ENCODE results near the gene RTKN2.
"Not testable (repeated sequence)": the region's sequence is repeated elsewhere in the genome, so short reads cannot be mapped to it uniquely, and the experiment has no call there.

The RTKN2 gene

GRCh38 chr10:62250594-62251198, 17.9 kb downstream of the RTKN2 start:
- no peak for DNase-seq (ENCODE audit: low read depth in 1 of 2, low spot score in 1 of 2)
- TF ChIP-seq JUND (IDR thresholded peaks at IDR 0.05; ENCODE audit: low read depth) = no peak
- in situ Hi-C loops (cut with HindIII; ENCODE audit: low pct_unique_long_range_greater_than_20kb, low sequenced_read_pairs) = no loop called here

- no peak for DNase-seq (ENCODE audit: low read depth in 1 of 2, low spot score in 1 of 2)
- no peak for TF ChIP-seq JUND (IDR thresholded peaks at IDR 0.05; ENCODE audit: low read depth)
- in situ Hi-C loops (cut with HindIII; ENCODE audit: low pct_unique_long_range_greater_than_20kb, low sequenced_read_pairs) = no loop called here
These were observed 18.7 kb downstream of the RTKN2 start for GRCh38 chr10:62249957-62250356.

GRCh38 chr10:62248465-62248864, 20.2 kb downstream of the RTKN2 start:
- in situ Hi-C loops (cut with HindIII; ENCODE audit: low pct_unique_long_range_greater_than_20kb, low sequenced_read_pairs) = no loop called here
- no peak for DNase-seq (ENCODE audit: low read depth in 1 of 2, low spot score in 1 of 2)

GRCh38 chr10:62244785-62245467, 23.7 kb downstream of the RTKN2 start:
- peak; percentile 13 to 88 for DNase-seq (ENCODE audit: low read depth in 1 of 2, low spot score in 1 of 2)
- in situ Hi-C loops (cut with HindIII; ENCODE audit: low pct_unique_long_range_greater_than_20kb, low sequenced_read_pairs) = no loop called here
- TF ChIP-seq JUND (IDR thresholded peaks at IDR 0.05; ENCODE audit: low read depth) = 0 out of 2 replicates have a peak, but pooled peaks have one; percentile 6

More at GRCh38 chr10:62248465-62248864, 20.2 kb downstream of the RTKN2 start:
- no peak for TF ChIP-seq JUND (IDR thresholded peaks at IDR 0.05; ENCODE audit: low read depth)

DNA sequence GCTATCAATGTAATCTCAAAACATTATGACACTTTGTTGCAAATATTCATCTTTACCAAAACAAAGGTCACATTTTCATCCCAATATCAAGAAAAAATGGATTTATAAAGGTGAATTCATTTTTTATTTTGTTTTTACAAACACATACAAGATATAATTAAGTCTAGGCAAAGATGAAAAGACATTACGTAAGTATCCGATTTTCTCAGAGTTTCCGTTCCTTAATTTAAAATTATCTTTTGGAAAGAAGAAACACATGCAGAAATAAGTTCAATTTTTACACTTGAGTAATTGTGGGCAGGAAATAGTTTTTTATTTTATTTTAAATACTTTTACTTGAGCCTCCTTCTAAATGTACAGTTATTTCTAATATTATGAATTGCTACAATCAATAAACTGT, 24.6 kb downstream of the RTKN2 start:
- DNase-seq (ENCODE audit: low read depth in 1 of 2, low spot score in 1 of 2) = no peak
- in situ Hi-C loops (cut with HindIII; ENCODE audit: low pct_unique_long_range_greater_than_20kb, low sequenced_read_pairs) = no loop called here
- TF ChIP-seq JUND (IDR thresholded peaks at IDR 0.05; ENCODE audit: low read depth) = no peak

GRCh38 chr10:62243647-62243997, 25.0 kb downstream of the RTKN2 start:
- no peak for DNase-seq (ENCODE audit: low read depth in 1 of 2, low spot score in 1 of 2)
- in situ Hi-C loops (cut with HindIII; ENCODE audit: low pct_unique_long_range_greater_than_20kb, low sequenced_read_pairs) = no loop called here
- no peak for TF ChIP-seq JUND (IDR thresholded peaks at IDR 0.05; ENCODE audit: low read depth)

GRCh38 chr10:62242965-62243646, 25.5 kb downstream of the RTKN2 start:
- DNase-seq (ENCODE audit: low read depth in 1 of 2, low spot score in 1 of 2); in situ Hi-C loops (cut with HindIII; ENCODE audit: low pct_unique_long_range_greater_than_20kb, low sequenced_read_pairs): not testable (repeated sequence)

- in situ Hi-C loops (cut with HindIII; ENCODE audit: low pct_unique_long_range_greater_than_20kb, low sequenced_read_pairs); DNase-seq (ENCODE audit: low read depth in 1 of 2, low spot score in 1 of 2): not testable (repeated sequence)
These were observed 27.1 kb downstream of the RTKN2 start for GRCh38 chr10:62241521-62241920.

DNA sequence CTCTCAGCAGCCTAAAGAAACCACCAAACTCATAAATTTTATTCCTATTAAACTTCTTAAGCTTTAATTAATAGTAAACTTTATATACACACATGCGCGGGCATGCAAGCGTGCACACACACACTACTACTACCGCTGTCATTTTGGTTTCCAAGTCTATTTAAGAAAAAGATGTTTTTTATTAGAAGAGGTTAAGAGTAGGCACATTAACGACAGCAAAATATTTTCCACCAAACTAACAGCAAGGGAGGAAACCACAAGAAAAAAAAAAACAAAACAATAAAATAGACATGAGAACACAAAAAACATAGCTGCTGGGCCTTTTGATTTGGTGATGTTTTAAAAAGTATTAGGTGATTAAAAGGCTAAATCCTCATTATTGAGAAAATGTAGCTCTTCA, 28.6 kb downstream of the RTKN2 start:
- TF ChIP-seq JUND (IDR thresholded peaks at IDR 0.05; ENCODE audit: low read depth) = no peak
- DNase-seq (ENCODE audit: low read depth in 1 of 2, low spot score in 1 of 2) = no peak
- in situ Hi-C loops (cut with HindIII; ENCODE audit: low pct_unique_long_range_greater_than_20kb, low sequenced_read_pairs) = no loop called here

DNA sequence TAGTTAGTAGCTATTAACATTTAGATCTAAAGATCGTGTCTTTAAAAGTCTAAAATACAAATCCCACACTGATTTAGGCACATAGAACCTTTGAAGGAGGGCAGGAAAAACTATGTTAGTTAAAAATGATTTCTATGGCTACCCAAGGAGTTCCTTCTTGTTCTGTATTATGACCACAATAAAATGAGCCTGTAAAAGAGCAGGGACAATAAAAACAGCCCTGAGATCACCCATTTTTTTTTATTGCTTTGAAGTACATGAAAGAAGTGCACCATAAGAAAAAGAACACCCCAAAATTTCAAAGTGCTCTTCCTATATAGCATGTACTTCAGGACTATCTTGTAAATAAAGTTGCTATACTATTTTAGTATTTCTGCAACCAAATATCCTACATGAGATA, 29.8 kb downstream of the RTKN2 start:
- in situ Hi-C loops (cut with HindIII; ENCODE audit: low pct_unique_long_range_greater_than_20kb, low sequenced_read_pairs) = no loop called here

GRCh38 chr10:62237966-62238365, 30.7 kb downstream of the RTKN2 start:
- in situ Hi-C loops (cut with HindIII; ENCODE audit: low pct_unique_long_range_greater_than_20kb, low sequenced_read_pairs) = no loop called here
- DNase-seq (ENCODE audit: low read depth in 1 of 2, low spot score in 1 of 2) = no peak
- TF ChIP-seq JUND (IDR thresholded peaks at IDR 0.05; ENCODE audit: low read depth) = no peak

More for the DNA sequence above, 29.8 kb downstream of the RTKN2 start:
- no peak for TF ChIP-seq JUND (IDR thresholded peaks at IDR 0.05; ENCODE audit: low read depth)
- no peak for DNase-seq (ENCODE audit: low read depth in 1 of 2, low spot score in 1 of 2)

GRCh38 chr10:62237506-62237905, 31.1 kb downstream of the RTKN2 start:
- DNase-seq (ENCODE audit: low read depth in 1 of 2, low spot score in 1 of 2) = no peak
- in situ Hi-C loops (cut with HindIII; ENCODE audit: low pct_unique_long_range_greater_than_20kb, low sequenced_read_pairs) = no loop called here
- TF ChIP-seq JUND (IDR thresholded peaks at IDR 0.05; ENCODE audit: low read depth) = no peak

DNA sequence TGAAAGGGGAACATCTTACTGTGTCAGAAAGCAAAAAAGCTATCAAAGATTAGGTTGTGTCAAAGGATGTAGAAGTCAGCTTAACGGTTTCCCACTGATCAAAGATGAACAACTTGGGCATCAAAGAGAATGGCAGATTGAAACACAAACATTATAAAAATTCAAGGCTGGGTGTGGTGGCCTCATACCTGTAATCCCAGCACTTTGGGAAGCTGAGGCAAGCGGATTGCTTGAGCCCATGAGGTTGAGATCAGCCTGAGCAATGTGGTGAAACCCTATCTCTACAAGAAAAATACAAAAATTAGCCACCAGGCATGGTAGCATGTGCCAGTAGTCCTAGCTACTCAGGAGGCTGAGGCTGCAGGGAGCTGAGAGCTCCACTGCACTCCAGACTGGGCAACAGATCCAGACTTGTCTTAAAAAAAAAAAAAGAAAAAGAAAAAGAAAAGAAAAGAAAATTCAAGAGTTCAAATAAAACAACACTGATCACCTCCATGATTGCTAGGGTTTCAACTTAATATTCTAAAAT, 34.5 kb downstream of the RTKN2 start:
- DNase-seq (ENCODE audit: low read depth in 1 of 2, low spot score in 1 of 2) = no peak
- TF ChIP-seq JUND (IDR thresholded peaks at IDR 0.05; ENCODE audit: low read depth) = no peak
- in situ Hi-C loops (cut with HindIII; ENCODE audit: low pct_unique_long_range_greater_than_20kb, low sequenced_read_pairs) = no loop called here

Measured in T47D (cell line).